ENCODE data around the gene FBXO3. TPM values are rescaled to one million over a fixed set of nuclear protein-coding genes. Genes with fewer than 3 reads are reported as not detected.
A peak's percentile ranks its signal among the peaks of the same experiment; 100 is the strongest.

The FBXO3 gene
- total and polyA plus RNA-seq, 4 donors = 13.6 to 46.4 (median 23.4) TPM

- ATAC-seq (ENCODE audit: insufficient read depth, low FRiP score) = peak; percentile 89
- no peak overlapping the region for H3K4me3 ChIP-seq
- H3K36me3 ChIP-seq (ENCODE audit: control insufficient read depth in 4 of 4, insufficient read depth in 4 of 4, low read length in 4 of 4) = no peaks in the 10 kb centered on the region
- no peak overlapping the region for H3K27ac ChIP-seq (ENCODE audit: low read depth in 1 of 2, low read length in 1 of 2)
- WGBS, 2 donors = 28 to 30% methylated on average over 12 of the region's 12 CpGs
- H3K9ac ChIP-seq (ENCODE audit: insufficient read depth in 1 of 2, low read length in 2 of 2) = no peak overlapping the region
- H3K4me1 ChIP-seq (ENCODE audit: control insufficient read depth in 5 of 5, insufficient read depth in 5 of 5, low read length in 5 of 5) = peaks cover 0 to 15% (median 0%) of the 10 kb centered on the region in 5 donors
- no peaks in the 10 kb centered on the region for H3K9me3 ChIP-seq (ENCODE audit: control insufficient read depth in 4 of 4, insufficient read depth in 3 of 4, low read length in 3 of 4)
- H3K27me3 ChIP-seq (ENCODE audit: control insufficient read depth in 3 of 3, insufficient read depth in 3 of 3, low read length in 2 of 3) = no peaks in the 10 kb centered on the region
- peak; percentile 78 for TF ChIP-seq CTCF (IDR thresholded peaks at IDR 0.05; ENCODE audit: control extremely low read depth, extremely low read depth)
- DNase-seq = peak; percentile 88 to 92 (median 88)
These were observed 34.0 kb upstream of the FBXO3 start for GRCh38 chr11:33808228-33808828.

GRCh38 chr11:33804471-33804870, 30.2 kb upstream of the FBXO3 start:
- Histone ChIP-seq H3K36me3 (ENCODE audit: control insufficient read depth in 4 of 4, insufficient read depth in 4 of 4, low read length in 4 of 4) (no peaks in the 10 kb centered on the region), H3K27ac (ENCODE audit: low read depth in 1 of 2, low read length in 1 of 2) (no peak overlapping the region), H3K27me3 (ENCODE audit: control insufficient read depth in 3 of 3, insufficient read depth in 3 of 3, low read length in 2 of 3) (peaks cover 0 to 12% (median 9%) of the 10 kb centered on the region in 3 donors), H3K4me1 (ENCODE audit: control insufficient read depth in 5 of 5, insufficient read depth in 5 of 5, low read length in 5 of 5) (peaks cover 0 to 26% (median 4%) of the 10 kb centered on the region in 5 donors), H3K9ac (ENCODE audit: insufficient read depth in 1 of 2, low read length in 2 of 2) (no peak overlapping the region), H3K9me3 (ENCODE audit: control insufficient read depth in 4 of 4, insufficient read depth in 3 of 4, low read length in 3 of 4) (no peaks in the 10 kb centered on the region), H3K4me3 (no peak overlapping the region)
- ATAC-seq (ENCODE audit: insufficient read depth, low FRiP score) (no peak), DNase-seq (peak; percentile 26 to 84 (median 76))
- 77 to 90% methylated on average over 2 of the region's 2 CpGs for whole genome bisulfite sequencing, 2 donors
- TF ChIP-seq CTCF (IDR thresholded peaks at IDR 0.05; ENCODE audit: control extremely low read depth, extremely low read depth) = no peak

GRCh38 chr11:33802194-33802950, 28.1 kb upstream of the FBXO3 start:
- H3K4me1 ChIP-seq (ENCODE audit: control insufficient read depth in 5 of 5, insufficient read depth in 5 of 5, low read length in 5 of 5) = peaks cover 0 to 26% (median 4%) of the 10 kb centered on the region in 5 donors
- WGBS, 2 donors = 4 to 6% methylated on average over 18 of the region's 18 CpGs
- ATAC-seq (ENCODE audit: insufficient read depth, low FRiP score) (peak; percentile 36), DNase-seq (peak; percentile 82 to 93 (median 90))
- no peak for TF ChIP-seq CTCF (IDR thresholded peaks at IDR 0.05; ENCODE audit: control extremely low read depth, extremely low read depth)
- peaks cover 0 to 14% (median 12%) of the 10 kb centered on the region in 3 donors for H3K27me3 ChIP-seq (ENCODE audit: control insufficient read depth in 3 of 3, insufficient read depth in 3 of 3, low read length in 2 of 3)
- peak overlapping the region in 1 of 2 donors; percentile 56 for H3K9ac ChIP-seq (ENCODE audit: insufficient read depth in 1 of 2, low read length in 2 of 2)
- no peaks in the 10 kb centered on the region for H3K9me3 ChIP-seq (ENCODE audit: control insufficient read depth in 4 of 4, insufficient read depth in 3 of 4, low read length in 3 of 4)
- H3K27ac ChIP-seq (ENCODE audit: low read depth in 1 of 2, low read length in 1 of 2) = no peak overlapping the region
- H3K36me3 ChIP-seq (ENCODE audit: control insufficient read depth in 4 of 4, insufficient read depth in 4 of 4, low read length in 4 of 4) = no peaks in the 10 kb centered on the region
- H3K4me3 ChIP-seq = no peak overlapping the region

Data from lung (tissue), 12 donors.